HepG2 (cell line): Measurements from ENCODE around the gene TLCD3A. TPM values are rescaled to one million over a fixed set of nuclear protein-coding genes. Genes with fewer than 3 reads are reported as not detected.

ENCODE experiments used
- E2F1 ChIP-seq: sonication (generic); formaldehyde crosslinking; IDR thresholded peaks from 2 replicates; pipeline ENCODE4 v1.5.0; 2020; ENCODE audit warnings: missing genetic modification reagents
- HDAC2 ChIP-seq: sonication (generic); formaldehyde crosslinking; IDR thresholded peaks from 2 replicates; pipeline ENCODE4 v1.4.0; 2020; ENCODE audit warnings: missing genetic modification reagents
- HNRNPK ChIP-seq: fragments of 200-400 bp; formaldehyde crosslinking; IDR thresholded peaks from 2 replicates; pipeline ENCODE4 v1.6.1; 2018; ENCODE audit warnings: low read length, low read depth, moderate library complexity, mild to moderate bottlenecking; ENCODE audit not compliant: poor library complexity, severe bottlenecking
- HOXA7 ChIP-seq: sonication (generic); formaldehyde crosslinking; IDR thresholded peaks from 2 replicates; pipeline ENCODE4 v1.8.1; 2022; ENCODE audit warnings: mild to moderate bottlenecking, missing genetic modification reagents, moderate library complexity
- NFE2 ChIP-seq: sonication (generic); formaldehyde crosslinking; IDR thresholded peaks from 2 replicates; pipeline ENCODE4 v1.4.0; 2020; ENCODE audit warnings: missing genetic modification reagents
- SETDB1 ChIP-seq: sonication (generic); formaldehyde crosslinking; IDR thresholded peaks from 2 replicates; pipeline ENCODE4 v1.5.1; 2020; ENCODE audit warnings: missing genetic modification reagents, mild to moderate bottlenecking, borderline replicate concordance
- TBX2 ChIP-seq: sonication (generic); formaldehyde crosslinking; IDR thresholded peaks from 2 replicates; pipeline ENCODE4 v1.5.0; 2020; ENCODE audit warnings: missing genetic modification reagents, mild to moderate bottlenecking, borderline replicate concordance
- TERF1 ChIP-seq: sonication (generic); formaldehyde crosslinking; IDR thresholded peaks from 2 replicates; pipeline ENCODE4 v1.8.0; 2022; ENCODE audit warnings: mild to moderate bottlenecking, missing genetic modification reagents, moderate library complexity
- THRA ChIP-seq: sonication (generic); formaldehyde crosslinking; IDR thresholded peaks from 2 replicates; pipeline ENCODE4 v1.4.0; 2020; ENCODE audit warnings: missing genetic modification reagents, borderline replicate concordance
- ZBTB44 ChIP-seq: sonication (generic); formaldehyde crosslinking; IDR thresholded peaks from 2 replicates; pipeline ENCODE4 v1.4.0; 2020; ENCODE audit warnings: missing genetic modification reagents
- ZNF12 ChIP-seq: sonication (generic); formaldehyde crosslinking; IDR thresholded peaks from 2 replicates; pipeline ENCODE4 v1.5.0; 2020; ENCODE audit warnings: missing genetic modification reagents
- ZNF24 ChIP-seq: fragments of 450-650 bp; IDR thresholded peaks from 2 replicates; pipeline ENCODE4 v1.6.1; 2017; ENCODE audit warnings: antibody characterized with exemption, mild to moderate bottlenecking
- ZNF567 ChIP-seq: sonication (generic); formaldehyde crosslinking; IDR thresholded peaks from 2 replicates; pipeline ENCODE4 v1.8.1; 2023; ENCODE audit warnings: mild to moderate bottlenecking, missing genetic modification reagents, borderline replicate concordance
- ZNF670 ChIP-seq: sonication (generic); formaldehyde crosslinking; IDR thresholded peaks from 2 replicates; pipeline ENCODE4 v1.8.0; 2022; ENCODE audit warnings: mild to moderate bottlenecking, missing genetic modification reagents, borderline replicate concordance
- polyA plus RNA-seq, 8 experiments: library from polyadenylated mRNA; depleted of rRNA in 3 of 8; stranded (reverse) in 7 of 8; unstranded in 1 of 8; fragments of >200 nt; fragmentation: Illumina TruSeq in 4 of 8; extraction: Trizol in 4 of 8; gene quantifications; 2 replicates each; pipeline versions ENCODE4 v1.2.1 to v1.2.3, GENCODE V29; 2011 to 2016; ENCODE audit warnings: low read depth in 4 of 8, missing spikeins in 1 of 8, mixed read lengths in 1 of 8; ENCODE audit not compliant: insufficient read depth in 1 of 8
- total RNA-seq, 5 experiments: library from RNA; depleted of rRNA; stranded (reverse); fragments of >200 nt; fragmentation: Illumina TruSeq; extraction: Trizol; gene quantifications; 2 replicates each; pipeline ENCODE4 v1.2.3, GENCODE V29; 2016; ENCODE audit warnings: low read depth in 1 of 5
- TF ChIP-seq, protein P1 (sequence below): sonication (generic); formaldehyde crosslinking; IDR thresholded peaks from 2 replicates; pipeline ENCODE4 v1.4.0; 2020; ENCODE audit warnings: missing genetic modification reagents, borderline replicate concordance
- TF ChIP-seq, protein P2 (sequence below): sonication (generic); formaldehyde crosslinking; IDR thresholded peaks from 2 replicates; pipeline ENCODE4 v1.4.0; 2020; ENCODE audit warnings: missing genetic modification reagents
- TF ChIP-seq, protein P3 (sequence below): sonication (generic); formaldehyde crosslinking; IDR thresholded peaks from 2 replicates; pipeline ENCODE4 v1.5.0; 2020; ENCODE audit warnings: missing genetic modification reagents

The TLCD3A gene
- total and polyA plus RNA-seq, 2 of the 13 experiments (the other 11 are each of a cell fraction or from before 2014, with no cell fraction given): 25.2 to 46.6 TPM

GRCh38 chr17:751269-752001, 19.0 kb downstream of the TLCD3A start (continued):
- TF ChIP-seq, protein P1, sequence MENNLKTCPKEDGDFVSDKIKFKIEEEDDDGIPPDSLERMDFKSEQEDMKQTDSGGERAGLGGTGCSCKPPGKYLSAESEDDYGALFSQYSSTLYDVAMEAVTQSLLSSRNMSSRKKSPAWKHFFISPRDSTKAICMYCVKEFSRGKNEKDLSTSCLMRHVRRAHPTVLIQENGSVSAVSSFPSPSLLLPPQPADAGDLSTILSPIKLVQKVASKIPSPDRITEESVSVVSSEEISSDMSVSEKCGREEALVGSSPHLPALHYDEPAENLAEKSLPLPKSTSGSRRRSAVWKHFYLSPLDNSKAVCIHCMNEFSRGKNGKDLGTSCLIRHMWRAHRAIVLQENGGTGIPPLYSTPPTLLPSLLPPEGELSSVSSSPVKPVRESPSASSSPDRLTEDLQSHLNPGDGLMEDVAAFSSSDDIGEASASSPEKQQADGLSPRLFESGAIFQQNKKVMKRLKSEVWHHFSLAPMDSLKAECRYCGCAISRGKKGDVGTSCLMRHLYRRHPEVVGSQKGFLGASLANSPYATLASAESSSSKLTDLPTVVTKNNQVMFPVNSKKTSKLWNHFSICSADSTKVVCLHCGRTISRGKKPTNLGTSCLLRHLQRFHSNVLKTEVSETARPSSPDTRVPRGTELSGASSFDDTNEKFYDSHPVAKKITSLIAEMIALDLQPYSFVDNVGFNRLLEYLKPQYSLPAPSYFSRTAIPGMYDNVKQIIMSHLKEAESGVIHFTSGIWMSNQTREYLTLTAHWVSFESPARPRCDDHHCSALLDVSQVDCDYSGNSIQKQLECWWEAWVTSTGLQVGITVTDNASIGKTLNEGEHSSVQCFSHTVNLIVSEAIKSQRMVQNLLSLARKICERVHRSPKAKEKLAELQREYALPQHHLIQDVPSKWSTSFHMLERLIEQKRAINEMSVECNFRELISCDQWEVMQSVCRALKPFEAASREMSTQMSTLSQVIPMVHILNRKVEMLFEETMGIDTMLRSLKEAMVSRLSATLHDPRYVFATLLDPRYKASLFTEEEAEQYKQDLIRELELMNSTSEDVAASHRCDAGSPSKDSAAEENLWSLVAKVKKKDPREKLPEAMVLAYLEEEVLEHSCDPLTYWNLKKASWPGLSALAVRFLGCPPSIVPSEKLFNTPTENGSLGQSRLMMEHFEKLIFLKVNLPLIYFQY (CRISPR knock-in tag): no peak
- TF ChIP-seq SETDB1 (CRISPR knock-in tag): no peak
- TF ChIP-seq, protein P2, sequence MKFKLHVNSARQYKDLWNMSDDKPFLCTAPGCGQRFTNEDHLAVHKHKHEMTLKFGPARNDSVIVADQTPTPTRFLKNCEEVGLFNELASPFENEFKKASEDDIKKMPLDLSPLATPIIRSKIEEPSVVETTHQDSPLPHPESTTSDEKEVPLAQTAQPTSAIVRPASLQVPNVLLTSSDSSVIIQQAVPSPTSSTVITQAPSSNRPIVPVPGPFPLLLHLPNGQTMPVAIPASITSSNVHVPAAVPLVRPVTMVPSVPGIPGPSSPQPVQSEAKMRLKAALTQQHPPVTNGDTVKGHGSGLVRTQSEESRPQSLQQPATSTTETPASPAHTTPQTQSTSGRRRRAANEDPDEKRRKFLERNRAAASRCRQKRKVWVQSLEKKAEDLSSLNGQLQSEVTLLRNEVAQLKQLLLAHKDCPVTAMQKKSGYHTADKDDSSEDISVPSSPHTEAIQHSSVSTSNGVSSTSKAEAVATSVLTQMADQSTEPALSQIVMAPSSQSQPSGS: no peak
- no peak for TF ChIP-seq ZBTB44 (CRISPR knock-in tag)
- no peak for TF ChIP-seq TERF1 (CRISPR knock-in tag)
- TF ChIP-seq ZNF670 (CRISPR knock-in tag): no peak
- TF ChIP-seq HNRNPK: no peak
- TF ChIP-seq ZNF567 (CRISPR knock-in tag): no peak
- no peak for TF ChIP-seq ZNF24
- TF ChIP-seq E2F1 (CRISPR knock-in tag): no peak
- TF ChIP-seq, protein P3, sequence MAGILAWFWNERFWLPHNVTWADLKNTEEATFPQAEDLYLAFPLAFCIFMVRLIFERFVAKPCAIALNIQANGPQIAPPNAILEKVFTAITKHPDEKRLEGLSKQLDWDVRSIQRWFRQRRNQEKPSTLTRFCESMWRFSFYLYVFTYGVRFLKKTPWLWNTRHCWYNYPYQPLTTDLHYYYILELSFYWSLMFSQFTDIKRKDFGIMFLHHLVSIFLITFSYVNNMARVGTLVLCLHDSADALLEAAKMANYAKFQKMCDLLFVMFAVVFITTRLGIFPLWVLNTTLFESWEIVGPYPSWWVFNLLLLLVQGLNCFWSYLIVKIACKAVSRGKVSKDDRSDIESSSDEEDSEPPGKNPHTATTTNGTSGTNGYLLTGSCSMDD (CRISPR knock-in tag): no peak
- TF ChIP-seq ZNF12 (CRISPR knock-in tag): no peak
- TF ChIP-seq THRA: no peak
- TF ChIP-seq TBX2: no peak
- no peak for TF ChIP-seq HDAC2 (CRISPR knock-in tag)
- no peak for TF ChIP-seq HOXA7
- TF ChIP-seq NFE2 (CRISPR knock-in tag): no peak
